ENCODE data around the gene ENPP1.

The ENPP1 gene

GRCh38 chr6:131917763-131918649, 110.2 kb downstream of the ENPP1 start:
- FAIRE-seq: no peak

- FAIRE-seq: no peak
Measured at GRCh38 chr6:131918650-131919355, 111.0 kb downstream of the ENPP1 start.

- FAIRE-seq: no peak
Measured at GRCh38 chr6:131920656-131921055, 112.8 kb downstream of the ENPP1 start.

GRCh38 chr6:131923356-131923755, 115.5 kb downstream of the ENPP1 start:
- no peak for FAIRE-seq

- FAIRE-seq: peak; percentile 80
Measured at GRCh38 chr6:131924881-131925474, 117.2 kb downstream of the ENPP1 start.

GRCh38 chr6:131929264-131929663, 121.4 kb downstream of the ENPP1 start:
- no peak for FAIRE-seq

GRCh38 chr6:131929976-131930375, 122.2 kb downstream of the ENPP1 start:
- no peak for FAIRE-seq

GRCh38 chr6:131931063-131931750, 123.4 kb downstream of the ENPP1 start:
- FAIRE-seq: no peak

GRCh38 chr6:131936156-131936555, 128.3 kb downstream of the ENPP1 start:
- FAIRE-seq: no peak

- no peak for FAIRE-seq
Measured at GRCh38 chr6:131937226-131937625, 129.4 kb downstream of the ENPP1 start.

GRCh38 chr6:131937703-131938631, 130.1 kb downstream of the ENPP1 start:
- peak; percentile 99 for FAIRE-seq

Measured in endometrium (tissue), 2 donors.